ENCODE results near the gene VAMP8. TPM values are rescaled to one million over a fixed set of nuclear protein-coding genes. Genes with fewer than 3 reads are reported as not detected.

VAMP8 gene
- total and polyA plus RNA-seq, 12 donors, result 4.9 to 56.8 (median 11.3) TPM

- Histone ChIP-seq H3K27me3 (no peaks in the 10 kb centered on the region), H3K9me3 (no peaks in the 10 kb centered on the region), H3K36me3 (no peaks in the 10 kb centered on the region), H3K4me1 (peaks cover 0 to 38% (median 33%) of the 10 kb centered on the region in 9 donors), H3K27ac (no peak overlapping the region), H3K4me3 (no peak overlapping the region)
- ATAC-seq, result no peak
- DNase-seq, result no peak
- intact Hi-C loops (cut with DNase I), result no loop called here
- 85 to 86% methylated on average over 8 of the region's 8 CpGs for WGBS, 2 donors
- no peak for TF ChIP-seq CTCF (IDR thresholded peaks at IDR 0.05)
These were observed 1.6 kb upstream of the VAMP8 start for GRCh38 chr2:85575739-85576138.

- peak overlapping the region in 3 of 10 donors; percentile 31 to 62 (median 36) for H3K4me3 ChIP-seq
- peaks cover 0 to 10% (median 0%) of the 10 kb centered on the region in 9 donors for H3K36me3 ChIP-seq
- WGBS, 2 donors, result 79 to 82% methylated on average over 3 of the region's 3 CpGs
- H3K27me3 ChIP-seq, result no peaks in the 10 kb centered on the region
- ATAC-seq (no peak), DNase-seq (no peak)
- TF ChIP-seq CTCF (IDR thresholded peaks at IDR 0.05), result no peak
- peak overlapping the region in 5 of 10 donors; percentile 1 to 93 (median 67) for H3K27ac ChIP-seq
- intact Hi-C loops (cut with DNase I), result no loop called here
- H3K9me3 ChIP-seq, result no peaks in the 10 kb centered on the region
- H3K4me1 ChIP-seq, result peaks cover 0 to 38% (median 33%) of the 10 kb centered on the region in 9 donors
These were observed 362 bp upstream of the VAMP8 start for GRCh38 chr2:85577063-85577385.

- Histone ChIP-seq H3K36me3 (peaks cover 0 to 15% (median 0%) of the 10 kb centered on the region in 9 donors), H3K4me1 (peaks cover 0 to 48% (median 33%) of the 10 kb centered on the region in 9 donors), H3K4me3 (peak overlapping the region in 7 of 10 donors; percentile 6 to 62 (median 33)), H3K9me3 (no peaks in the 10 kb centered on the region), H3K27me3 (no peaks in the 10 kb centered on the region), H3K27ac (peak overlapping the region in 9 of 10 donors; percentile 30 to 93 (median 67))
- intact Hi-C loops (cut with DNase I), result no loop called here
- TF ChIP-seq CTCF (IDR thresholded peaks at IDR 0.05), result no peak
- peak; percentile 39 to 72 (median 65) for ATAC-seq
- peak; percentile 48 to 54 for DNase-seq
- WGBS, 2 donors, result 61 to 67% methylated on average over 19 of the region's 19 CpGs
These were observed 1.1 kb downstream of the VAMP8 start for GRCh38 chr2:85578243-85579180.

GRCh38 chr2:85579266-85579935 is 2.0 kb downstream of the VAMP8 start:
- Histone ChIP-seq H3K4me1 (peaks cover 0 to 55% (median 39%) of the 10 kb centered on the region in 9 donors), H3K36me3 (peaks cover 0 to 15% (median 0%) of the 10 kb centered on the region in 9 donors), H3K4me3 (peak overlapping the region in 4 of 10 donors; percentile 24 to 62 (median 34)), H3K9me3 (no peaks in the 10 kb centered on the region), H3K27ac (peak overlapping the region in 9 of 10 donors; percentile 30 to 93 (median 67)), H3K27me3 (no peaks in the 10 kb centered on the region)
- TF ChIP-seq CTCF (IDR thresholded peaks at IDR 0.05), result no peak
- ATAC-seq, result peak in 3 of 8 donors; percentile 23 to 29 (median 26)
- DNase-seq, result no peak
- whole genome bisulfite sequencing, 2 donors, result 59 to 68% methylated on average over 6 of the region's 6 CpGs
- intact Hi-C loops (cut with DNase I), result no loop called here

Measured in heart right ventricle (tissue), 16 donors.